ENCODE data around the gene GCH1. TPM values are rescaled to one million over a fixed set of nuclear protein-coding genes. Genes with fewer than 3 reads are reported as not detected.

Gene GCH1
- total RNA-seq, 6 experiments from 2014 or later = 41.5 to 93.6 (median 58.1) TPM

DNA sequence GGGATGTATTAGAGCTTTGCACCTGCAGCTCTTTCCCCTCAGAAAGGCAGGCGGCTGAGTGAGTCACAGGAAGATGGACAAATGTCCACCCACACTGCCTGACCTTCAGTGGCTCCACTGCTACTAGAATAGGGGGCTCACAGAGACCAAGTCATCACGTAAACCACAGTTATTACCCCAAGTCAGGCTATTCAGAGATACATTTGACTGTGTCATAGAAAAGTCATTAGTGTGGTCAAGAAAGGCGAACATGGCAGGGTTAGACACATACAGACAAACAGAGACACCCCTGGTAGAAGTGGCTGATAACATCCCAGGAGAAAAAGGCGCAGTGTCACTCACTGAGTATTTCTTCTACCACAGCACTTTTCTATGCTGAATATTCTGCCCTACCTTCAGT, 36.0 kb downstream of the GCH1 start:
- Histone ChIP-seq H3K4me3 (no peak overlapping the region), H3K36me3 (peaks cover 0 to 7% (median 2%) of the 10 kb centered on the region in 4 donors), H3K9me3 (no peaks in the 10 kb centered on the region), H3K27me3 (no peaks in the 10 kb centered on the region), H3K27ac (no peak overlapping the region), H3K4me1 (peaks cover 0 to 5% (median 0%) of the 10 kb centered on the region in 4 donors)
- intact Hi-C loops (cut with DNase I) = no loop called here
- ATAC-seq = peak in 3 of 4 donors; percentile 22 to 50 (median 35)
- no peak for DNase-seq
- 63% methylated on average over 2 of the region's 4 CpGs for WGBS (ENCODE audit: insufficient coverage, low coverage, low lambda C conversion rate, missing lambda C conversion rate)
- TF ChIP-seq POLR2A (IDR thresholded peaks at IDR 0.05) = no peak

DNA sequence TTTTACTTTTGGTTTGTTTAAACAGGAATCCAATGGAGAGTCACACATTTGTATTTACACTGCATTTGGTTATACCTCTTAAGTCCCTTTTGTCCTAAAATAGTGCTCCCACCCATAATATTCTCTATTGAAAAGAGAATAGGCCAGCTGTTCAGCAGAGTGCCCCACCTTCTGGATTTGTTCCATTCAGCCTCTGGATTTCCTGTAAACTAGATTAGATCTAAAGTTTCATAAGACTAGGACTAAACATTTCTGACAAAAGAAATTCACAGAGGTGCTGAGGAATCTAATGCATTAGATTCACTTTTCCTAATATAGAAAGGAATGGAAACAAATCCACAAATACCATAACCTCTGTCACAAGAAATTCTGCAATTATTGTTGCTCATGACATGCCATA, 38.1 kb downstream of the GCH1 start:
- TF ChIP-seq, protein P1, sequence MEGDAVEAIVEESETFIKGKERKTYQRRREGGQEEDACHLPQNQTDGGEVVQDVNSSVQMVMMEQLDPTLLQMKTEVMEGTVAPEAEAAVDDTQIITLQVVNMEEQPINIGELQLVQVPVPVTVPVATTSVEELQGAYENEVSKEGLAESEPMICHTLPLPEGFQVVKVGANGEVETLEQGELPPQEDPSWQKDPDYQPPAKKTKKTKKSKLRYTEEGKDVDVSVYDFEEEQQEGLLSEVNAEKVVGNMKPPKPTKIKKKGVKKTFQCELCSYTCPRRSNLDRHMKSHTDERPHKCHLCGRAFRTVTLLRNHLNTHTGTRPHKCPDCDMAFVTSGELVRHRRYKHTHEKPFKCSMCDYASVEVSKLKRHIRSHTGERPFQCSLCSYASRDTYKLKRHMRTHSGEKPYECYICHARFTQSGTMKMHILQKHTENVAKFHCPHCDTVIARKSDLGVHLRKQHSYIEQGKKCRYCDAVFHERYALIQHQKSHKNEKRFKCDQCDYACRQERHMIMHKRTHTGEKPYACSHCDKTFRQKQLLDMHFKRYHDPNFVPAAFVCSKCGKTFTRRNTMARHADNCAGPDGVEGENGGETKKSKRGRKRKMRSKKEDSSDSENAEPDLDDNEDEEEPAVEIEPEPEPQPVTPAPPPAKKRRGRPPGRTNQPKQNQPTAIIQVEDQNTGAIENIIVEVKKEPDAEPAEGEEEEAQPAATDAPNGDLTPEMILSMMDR (IDR thresholded peaks at IDR 0.05) = no peak
- no peak for TF ChIP-seq POLR2A (IDR thresholded peaks at IDR 0.05)
- ATAC-seq = peak in 1 of 4 donors; percentile 12

DNA sequence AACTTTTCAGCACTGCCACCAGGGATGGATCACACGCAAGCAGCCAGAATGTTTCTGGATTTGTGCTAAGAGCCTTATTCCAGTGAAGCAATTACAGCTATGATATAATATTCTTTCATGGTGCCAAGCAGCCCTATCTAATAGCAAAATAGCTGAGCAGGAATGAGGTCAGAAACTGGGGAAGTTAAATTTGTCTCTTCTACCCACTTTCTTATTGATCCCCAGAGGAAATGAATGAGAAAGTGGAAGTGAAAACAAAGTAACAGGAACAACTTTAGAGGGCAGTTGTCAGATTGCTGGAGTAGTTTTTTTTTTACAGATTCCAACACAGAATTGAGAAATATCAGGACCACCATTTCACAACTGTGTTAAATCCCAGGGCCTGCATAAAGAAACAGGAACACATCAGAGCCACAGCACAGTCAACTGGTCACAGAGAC, 44.8 kb downstream of the GCH1 start:
- WGBS (ENCODE audit: insufficient coverage, low coverage, low lambda C conversion rate, missing lambda C conversion rate) = 72% methylated on average over 1 of the region's 1 CpG

More for the DNA sequence above, 38.1 kb downstream of the GCH1 start:
- no peak overlapping the region for H3K27ac ChIP-seq
- H3K4me1 ChIP-seq = peaks cover 0 to 10% (median 2%) of the 10 kb centered on the region in 4 donors
- H3K4me3 ChIP-seq = no peak overlapping the region
- no peaks in the 10 kb centered on the region for H3K27me3 ChIP-seq
- intact Hi-C loops (cut with DNase I) = no loop called here
- DNase-seq = no peak
- H3K36me3 ChIP-seq = peaks cover 0 to 9% (median 4%) of the 10 kb centered on the region in 4 donors
- no peaks in the 10 kb centered on the region for H3K9me3 ChIP-seq

DNA sequence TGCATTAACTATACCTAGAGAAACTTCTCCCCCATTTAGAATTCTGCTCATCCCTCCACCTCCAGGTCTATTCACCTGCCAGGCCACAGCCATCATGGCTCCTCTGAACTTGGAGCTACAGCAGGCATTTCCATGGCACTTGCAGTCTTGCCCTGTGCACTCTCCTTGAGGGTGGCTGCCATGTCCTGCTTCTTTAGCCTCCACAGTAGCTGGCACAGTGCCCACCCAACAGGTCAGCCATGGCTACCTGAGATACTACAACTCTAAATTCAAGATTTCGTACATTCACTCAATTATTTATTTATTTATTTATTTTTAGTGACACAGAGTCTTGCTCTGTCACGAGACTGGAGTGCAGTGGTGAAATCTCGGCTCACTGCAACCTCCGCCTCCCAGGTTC, 46.5 kb downstream of the GCH1 start:
- no peak for DNase-seq
- H3K27ac ChIP-seq = no peak overlapping the region
- no peak overlapping the region for H3K4me3 ChIP-seq
- no peak for ATAC-seq
- WGBS (ENCODE audit: insufficient coverage, low coverage, low lambda C conversion rate, missing lambda C conversion rate) = 97% methylated on average over 4 of the region's 4 CpGs
- H3K4me1 ChIP-seq = peaks cover 0 to 29% (median 3%) of the 10 kb centered on the region in 4 donors
- peaks cover 0 to 13% (median 9%) of the 10 kb centered on the region in 4 donors for H3K36me3 ChIP-seq
- intact Hi-C loops (cut with DNase I) = no loop called here
- no peak for TF ChIP-seq POLR2A (IDR thresholded peaks at IDR 0.05)
- TF ChIP-seq, protein P1 (IDR thresholded peaks at IDR 0.05) = no peak
- H3K9me3 ChIP-seq = no peaks in the 10 kb centered on the region
- H3K27me3 ChIP-seq = no peaks in the 10 kb centered on the region

More for the DNA sequence above, 44.8 kb downstream of the GCH1 start:
- peaks cover 0 to 14% (median 9%) of the 10 kb centered on the region in 4 donors for H3K36me3 ChIP-seq
- peaks cover 0 to 18% (median 6%) of the 10 kb centered on the region in 4 donors for H3K4me1 ChIP-seq
- TF ChIP-seq, protein P1 (IDR thresholded peaks at IDR 0.05) = no peak
- TF ChIP-seq POLR2A (IDR thresholded peaks at IDR 0.05) = no peak
- DNase-seq (no peak), ATAC-seq (peak in 3 of 4 donors; percentile 48 to 53 (median 49))
- no peaks in the 10 kb centered on the region for H3K27me3 ChIP-seq
- no peak overlapping the region for H3K27ac ChIP-seq
- intact Hi-C loops (cut with DNase I) = no loop called here
- no peak overlapping the region for H3K4me3 ChIP-seq
- no peaks in the 10 kb centered on the region for H3K9me3 ChIP-seq

DNA sequence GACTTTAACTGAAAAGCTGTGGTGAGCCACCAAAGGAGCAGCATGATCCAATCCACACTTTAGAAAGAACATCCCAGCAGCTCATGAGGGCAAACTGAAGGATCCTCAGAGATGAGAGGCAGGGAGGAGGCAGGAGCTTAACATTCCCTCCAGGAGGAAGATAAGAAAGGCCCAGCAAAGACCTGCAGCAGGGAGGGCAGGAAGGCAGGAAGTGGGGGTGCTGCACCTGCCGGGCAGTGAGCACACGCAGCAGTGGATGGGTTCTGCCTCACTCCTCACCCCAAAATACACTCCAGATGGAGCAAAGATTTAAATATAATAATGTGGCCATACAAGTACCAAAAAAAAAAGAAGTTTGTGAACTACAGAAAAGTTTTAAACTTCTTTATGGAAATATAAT, 48.4 kb downstream of the GCH1 start:
- Histone ChIP-seq H3K9me3 (no peaks in the 10 kb centered on the region), H3K4me1 (peaks cover 0 to 24% (median 3%) of the 10 kb centered on the region in 4 donors), H3K27me3 (no peaks in the 10 kb centered on the region), H3K27ac (no peak overlapping the region), H3K4me3 (no peak overlapping the region), H3K36me3 (peaks cover 0 to 7% (median 3%) of the 10 kb centered on the region in 4 donors)
- DNase-seq (no peak), ATAC-seq (no peak)
- WGBS (ENCODE audit: insufficient coverage, low coverage, low lambda C conversion rate, missing lambda C conversion rate) = 75% methylated on average over 2 of the region's 2 CpGs
- TF ChIP-seq, protein P1 (IDR thresholded peaks at IDR 0.05) = no peak
- TF ChIP-seq POLR2A (IDR thresholded peaks at IDR 0.05) = no peak
- intact Hi-C loops (cut with DNase I) = no loop called here

Data from right lobe of liver (tissue), 6 donors.